ENCODE data around the gene TRPM2.

- TF ChIP-seq, protein P1, sequence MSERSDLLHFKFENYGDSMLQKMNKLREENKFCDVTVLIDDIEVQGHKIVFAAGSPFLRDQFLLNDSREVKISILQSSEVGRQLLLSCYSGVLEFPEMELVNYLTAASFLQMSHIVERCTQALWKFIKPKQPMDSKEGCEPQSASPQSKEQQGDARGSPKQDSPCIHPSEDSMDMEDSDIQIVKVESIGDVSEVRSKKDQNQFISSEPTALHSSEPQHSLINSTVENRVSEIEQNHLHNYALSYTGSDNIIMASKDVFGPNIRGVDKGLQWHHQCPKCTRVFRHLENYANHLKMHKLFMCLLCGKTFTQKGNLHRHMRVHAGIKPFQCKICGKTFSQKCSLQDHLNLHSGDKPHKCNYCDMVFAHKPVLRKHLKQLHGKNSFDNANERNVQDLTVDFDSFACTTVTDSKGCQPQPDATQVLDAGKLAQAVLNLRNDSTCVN (CRISPR knock-in tag; IDR thresholded peaks at IDR 0.05; ENCODE audit: borderline replicate concordance) = no peak
- TF ChIP-seq ZBTB33 (CRISPR knock-in tag; IDR thresholded peaks at IDR 0.05) = no peak
- TF ChIP-seq PBX3 (CRISPR knock-in tag; IDR thresholded peaks at IDR 0.05; ENCODE audit: borderline replicate concordance) = no peak
- TF ChIP-seq POLR2AphosphoS5 (IDR thresholded peaks at IDR 0.05; ENCODE audit: low read depth, low read length) = no peak
- TF ChIP-seq HNRNPL (IDR thresholded peaks at IDR 0.05; ENCODE audit: low read depth, low read length) = no peak
- no peak for TF ChIP-seq ZZZ3 (CRISPR knock-in tag; IDR thresholded peaks at IDR 0.05; ENCODE audit: borderline replicate concordance)
Measured at GRCh38 chr21:44443291-44443890, 90.0 kb downstream of the TRPM2 start.

Measured in HepG2 (cell line).